DND-41 (cell line): ENCODE measurements around the gene MAMDC2.

Experiments
- ATAC-seq: fragments of 200-7000 bp; cut with Tn5 transposase; 3 replicates; pipeline ENCODE4 v1.9.1; 2021; ENCODE audit warnings: low read depth; ENCODE audit not compliant: insufficient read depth
- DNase-seq: peaks from one replicate; pipeline ENCODE4 v3.0.0-alpha.2; 2020
- H2AFZ ChIP-seq: 2 replicates; pipeline ENCODE4 v1.6.0; 2012; ENCODE audit warnings: low read depth, low read length
- H3K27ac ChIP-seq: 2 replicates; pipeline ENCODE4 v1.5.1; 2012; ENCODE audit warnings: low read length, inconsistent platforms
- H3K27me3 ChIP-seq: fragments of 200-600 bp; sonication (generic); 2 replicates; pipeline ENCODE4 v1.6.0; 2012; ENCODE audit warnings: low read length, mild to moderate bottlenecking, inconsistent platforms; ENCODE audit not compliant: insufficient read depth, poor library complexity
- H3K36me3 ChIP-seq: 2 replicates; pipeline ENCODE4 v1.5.1; 2012; ENCODE audit warnings: low read length, inconsistent platforms; ENCODE audit not compliant: insufficient read depth
- H3K4me1 ChIP-seq: 2 replicates; pipeline ENCODE4 v1.5.1; 2012; ENCODE audit warnings: mild to moderate bottlenecking, low read length; ENCODE audit not compliant: insufficient read depth
- H3K4me2 ChIP-seq: 2 replicates; pipeline ENCODE4 v1.6.0; 2012; ENCODE audit warnings: mild to moderate bottlenecking, moderate library complexity, low read length, inconsistent platforms; ENCODE audit not compliant: insufficient read depth
- H3K4me3 ChIP-seq, 2 experiments: fragments of 200-600 bp in 1 of 2; shearing (Covaris generic) in 1 of 2; 2 replicates each; pipeline ENCODE4 v1.5.1; 2012 to 2016; ENCODE audit warnings: inconsistent platforms in 2 of 2, low read length in 2 of 2, mild to moderate bottlenecking in 2 of 2, low read depth in 1 of 2, moderate library complexity in 1 of 2
- H3K79me2 ChIP-seq: 2 replicates; pipeline ENCODE4 v1.6.0; 2012; ENCODE audit warnings: low read length, inconsistent platforms; ENCODE audit not compliant: insufficient read depth
- H3K9ac ChIP-seq: 2 replicates; pipeline ENCODE4 v1.6.0; 2012; ENCODE audit warnings: low read depth, mild to moderate bottlenecking, inconsistent platforms, low read length, moderate library complexity
- H3K9me3 ChIP-seq: 2 replicates; pipeline ENCODE4 v1.5.1; 2012; ENCODE audit warnings: low read length, moderate library complexity, mild to moderate bottlenecking, inconsistent platforms; ENCODE audit not compliant: insufficient read depth, severe bottlenecking
- H4K20me1 ChIP-seq: 2 replicates; pipeline ENCODE4 v1.6.0; 2012; ENCODE audit warnings: low read length; ENCODE audit not compliant: insufficient read depth
- CTCF ChIP-seq: IDR thresholded peaks from 2 replicates; pipeline ENCODE4 v1.5.1; 2012; ENCODE audit warnings: borderline replicate concordance, low read length, moderate library complexity, mild to moderate bottlenecking; ENCODE audit not compliant: poor library complexity, severe bottlenecking; ENCODE audit errors: extremely low read depth
- EZH2 ChIP-seq: IDR thresholded peaks from 3 replicates; pipeline ENCODE4 v1.6.1; 2012; ENCODE audit warnings: borderline replicate concordance, low read depth, mild to moderate bottlenecking, moderate library complexity, low read length, inconsistent platforms; ENCODE audit not compliant: severe bottlenecking

MAMDC2 gene

GRCh38 chr9:70058569-70059116, 15.0 kb downstream of the MAMDC2 start:
- no peak overlapping the region for H3K4me2 ChIP-seq
- TF ChIP-seq CTCF (no peak), EZH2 (no peak)

GRCh38 chr9:70060148-70060882, 16.7 kb downstream of the MAMDC2 start:
- Histone ChIP-seq H3K27me3 (no peaks in the 10 kb centered on the region), H3K79me2 (no peaks in the 10 kb centered on the region), H3K36me3 (no peaks in the 10 kb centered on the region), H3K9me3 (no peaks in the 10 kb centered on the region), H4K20me1 (no peaks in the 10 kb centered on the region), H3K27ac (no peak overlapping the region), H3K9ac (no peak overlapping the region), H3K4me2 (no peak overlapping the region), H2AFZ (no peak overlapping the region), H3K4me1 (no peaks in the 10 kb centered on the region), H3K4me3 (no peak overlapping the region)
- DNase-seq (no peak), ATAC-seq (no peak)
- TF ChIP-seq CTCF: no peak
- TF ChIP-seq EZH2: no peak

More at GRCh38 chr9:70058569-70059116, 15.0 kb downstream of the MAMDC2 start:
- no peaks in the 10 kb centered on the region for H3K79me2 ChIP-seq
- no peaks in the 10 kb centered on the region for H3K4me1 ChIP-seq
- no peaks in the 10 kb centered on the region for H3K36me3 ChIP-seq
- no peak overlapping the region for H3K9ac ChIP-seq
- no peak overlapping the region for H3K27ac ChIP-seq
- H3K9me3 ChIP-seq: no peaks in the 10 kb centered on the region
- no peak overlapping the region for H2AFZ ChIP-seq
- H4K20me1 ChIP-seq: no peaks in the 10 kb centered on the region
- no peak for DNase-seq
- H3K27me3 ChIP-seq: peaks cover 2% of the 10 kb centered on the region
- no peak for ATAC-seq
- no peak overlapping the region for H3K4me3 ChIP-seq

DNA sequence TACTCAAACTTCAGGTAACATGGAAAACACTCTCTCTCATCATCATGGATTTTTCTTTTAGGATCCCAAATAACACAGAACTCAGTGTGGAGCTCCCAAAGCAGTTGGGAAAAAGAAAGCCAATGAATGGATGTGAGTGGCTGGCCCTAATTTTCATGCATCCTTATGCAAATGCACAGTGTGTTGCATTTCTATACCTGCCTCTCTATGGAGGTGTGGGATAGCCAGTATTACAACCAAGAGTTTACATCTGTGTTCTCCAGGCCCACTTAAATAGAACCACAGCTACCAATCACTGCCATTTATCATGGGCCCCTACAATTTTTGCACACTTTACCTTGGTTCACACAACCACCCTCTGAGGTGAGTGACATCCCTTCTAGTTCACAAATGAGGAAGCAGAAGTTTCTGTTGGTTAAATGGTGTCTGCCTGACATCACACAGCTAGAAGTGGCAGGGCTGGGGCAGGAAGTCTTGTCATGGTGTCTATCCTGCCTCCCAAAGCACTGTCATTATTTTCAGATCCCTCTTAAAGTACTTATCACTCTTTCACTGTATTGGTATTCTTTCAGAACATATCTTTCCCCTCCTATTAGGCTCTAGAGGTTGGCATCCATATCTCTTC, 17.3 kb downstream of the MAMDC2 start:
- H3K9ac ChIP-seq: no peak overlapping the region
- no peak overlapping the region for H3K27ac ChIP-seq
- H3K36me3 ChIP-seq: no peaks in the 10 kb centered on the region
- TF ChIP-seq EZH2: no peak
- no peak for TF ChIP-seq CTCF
- no peaks in the 10 kb centered on the region for H4K20me1 ChIP-seq
- no peaks in the 10 kb centered on the region for H3K79me2 ChIP-seq
- no peak for DNase-seq
- H3K4me2 ChIP-seq: no peak overlapping the region
- no peak for ATAC-seq
- H3K4me3 ChIP-seq: no peak overlapping the region
- no peaks in the 10 kb centered on the region for H3K9me3 ChIP-seq
- H2AFZ ChIP-seq: no peak overlapping the region
- no peaks in the 10 kb centered on the region for H3K27me3 ChIP-seq
- H3K4me1 ChIP-seq: no peaks in the 10 kb centered on the region
